GM23338 (cell line): ENCODE measurements around the gene SPEM1. TPM values are rescaled to one million over a fixed set of nuclear protein-coding genes. Genes with fewer than 3 reads are reported as not detected.
A peak's percentile ranks its signal among the peaks of the same experiment; 100 is the strongest.

Source experiments
- ATAC-seq: fragments of 200-7000 bp; cut with Tn5 transposase; 3 replicates; pipeline ENCODE4 v1.9.1; 2020
- DNase-seq: peaks from one replicate; pipeline ENCODE4 v3.0.0-alpha.2; 2015; ENCODE audit warnings: low spot score
- H2AFZ ChIP-seq: fragments of 200-600 bp; sonication (generic); 2 replicates; pipeline ENCODE4 v1.8.0; 2016; ENCODE audit warnings: antibody characterized with exemption, mild to moderate bottlenecking, moderate library complexity
- H3F3A ChIP-seq: fragments of 200-600 bp; sonication (generic); replicated peaks from 2 replicates; pipeline ENCODE4 v1.8.0; 2017; ENCODE audit warnings: antibody characterized with exemption, mixed run types, low read depth
- H3K27ac ChIP-seq: fragments of 200-600 bp; sonication (generic); 2 replicates; pipeline ENCODE4 v1.6.1; 2016; ENCODE audit warnings: low read depth
- H3K27me3 ChIP-seq: fragments of 200-600 bp; sonication (generic); 2 replicates; pipeline ENCODE4 v1.8.0; 2016; ENCODE audit warnings: mild to moderate bottlenecking, mixed run types, moderate library complexity; ENCODE audit not compliant: insufficient read depth
- H3K36me3 ChIP-seq: fragments of 200-600 bp; sonication (generic); 2 replicates; pipeline ENCODE4 v1.8.0; 2016; ENCODE audit warnings: mild to moderate bottlenecking; ENCODE audit not compliant: insufficient read depth
- H3K4me1 ChIP-seq: fragments of 200-600 bp; sonication (generic); 2 replicates; pipeline ENCODE4 v1.8.0; 2016; ENCODE audit warnings: mild to moderate bottlenecking, moderate library complexity; ENCODE audit not compliant: insufficient read depth
- H3K4me2 ChIP-seq: fragments of 200-600 bp; sonication (generic); 2 replicates; pipeline ENCODE4 v1.7.1; 2017; ENCODE audit warnings: mixed run types
- H3K4me3 ChIP-seq: fragments of 200-600 bp; sonication (generic); 2 replicates; pipeline ENCODE4 v1.6.1; 2016; ENCODE audit warnings: mixed run types
- H3K79me2 ChIP-seq: fragments of 200-600 bp; sonication (generic); replicated peaks from 2 replicates; pipeline ENCODE4 v1.8.0; 2017; ENCODE audit warnings: mild to moderate bottlenecking; ENCODE audit not compliant: insufficient read depth
- H3K9me2 ChIP-seq: fragments of 200-600 bp; sonication (generic); 2 replicates; pipeline ENCODE4 v1.8.0; 2017; ENCODE audit not compliant: insufficient read depth
- H4K20me1 ChIP-seq: fragments of 200-600 bp; sonication (generic); replicated peaks from 2 replicates; pipeline ENCODE4 v1.8.0; 2017; ENCODE audit warnings: mild to moderate bottlenecking; ENCODE audit not compliant: insufficient read depth
- H3K27ac Mint-ChIP-seq: 2 replicates; pipeline ENCODE4 v1.8.0; 2020; ENCODE audit warnings: inconsistent platforms, mild to moderate bottlenecking, moderate library complexity, mixed read lengths
- H3K27me3 Mint-ChIP-seq: 3 replicates; pipeline ENCODE4 v1.8.0; 2022; ENCODE audit warnings: low read depth, mild to moderate bottlenecking, moderate library complexity, mixed read lengths, inconsistent platforms; ENCODE audit not compliant: insufficient read depth, poor library complexity
- H3K36me3 Mint-ChIP-seq: 3 replicates; pipeline ENCODE4 v1.8.0; 2021; ENCODE audit warnings: low read depth, mild to moderate bottlenecking, inconsistent platforms, moderate library complexity, mixed read lengths
- H3K4me1 Mint-ChIP-seq: 3 replicates; pipeline ENCODE4 v1.8.0; 2020; ENCODE audit warnings: mild to moderate bottlenecking, inconsistent platforms, mixed read lengths
- H3K4me3 Mint-ChIP-seq: 3 replicates; pipeline ENCODE4 v1.8.0; 2021; ENCODE audit warnings: moderate library complexity, mild to moderate bottlenecking, inconsistent platforms, mixed read lengths
- H3K9me3 Mint-ChIP-seq: 3 replicates; pipeline ENCODE4 v1.8.0; 2020; ENCODE audit warnings: moderate library complexity, mild to moderate bottlenecking, inconsistent platforms, mixed read lengths
- EZH2 ChIP-seq: fragments of 200-600 bp; sonication (generic); IDR thresholded peaks from one replicate; pipeline ENCODE4 v1.8.0; 2017; ENCODE audit warnings: antibody characterized with exemption, mild to moderate bottlenecking, low read depth; ENCODE audit not compliant: unreplicated experiment
- JUNB ChIP-seq: IDR thresholded peaks from one replicate; pipeline ENCODE4 v1.6.1; 2016; ENCODE audit warnings: antibody characterized with exemption; ENCODE audit not compliant: unreplicated experiment
- STAT1 ChIP-seq: IDR thresholded peaks from one replicate; pipeline ENCODE4 v1.6.1; 2016; ENCODE audit warnings: antibody characterized with exemption; ENCODE audit not compliant: unreplicated experiment
- ZNF462 ChIP-seq: fragments of 250-450 bp; sonication (Bioruptor Pico); IDR thresholded peaks from 2 replicates; pipeline ENCODE4 v1.5.0; 2020; ENCODE audit warnings: mild to moderate bottlenecking, moderate library complexity
- polyA plus RNA-seq: library from polyadenylated mRNA; unstranded; fragments of >200 nt; fragmentation: Nextera tagmentation; extraction: Ambion mirVana; gene quantifications from 2 replicates; pipeline ENCODE4 v1.2.1, GENCODE V29; 2016
- total RNA-seq: library from RNA; depleted of rRNA; stranded (reverse); fragments of >200 nt; shearing (Covaris generic); gene quantifications from 2 replicates; pipeline ENCODE4 v1.2.3, GENCODE V29; 2014

SPEM1 gene
- total and polyA plus RNA-seq, 2 experiments from 2014 or later = not detected

- peaks cover 39% of the 10 kb centered on the region for H3K27me3 ChIP-seq
- Mint-ChIP-seq H3K9me3 (no peaks in the 10 kb centered on the region), H3K36me3 (no peaks in the 10 kb centered on the region; the same call in 2 of the 3 replicates), H3K27ac (no peak overlapping the region), H3K4me3 (peak overlapping the region; percentile 84), H3K4me1 (peaks cover 31% of the 10 kb centered on the region), H3K27me3 (peaks cover 48% of the 10 kb centered on the region)
- no peak overlapping the region for H3K27ac ChIP-seq
- peak overlapping the region; percentile 76 for H3K4me2 ChIP-seq
- DNase-seq (no peak), ATAC-seq (no peak)
- H3K36me3 ChIP-seq = no peaks in the 10 kb centered on the region
- H3K79me2 ChIP-seq = no peaks in the 10 kb centered on the region
- H3F3A ChIP-seq = peaks cover 40% of the 10 kb centered on the region
- H3K4me1 ChIP-seq = peaks cover 24% of the 10 kb centered on the region
- H3K9me2 ChIP-seq = no peaks in the 10 kb centered on the region
- no peak overlapping the region for H2AFZ ChIP-seq
- H3K4me3 ChIP-seq = peak overlapping the region; percentile 98
- peak; percentile 38 for TF ChIP-seq EZH2
- TF ChIP-seq STAT1 = no peak
- no peak for TF ChIP-seq JUNB
- no peak for TF ChIP-seq ZNF462 (CRISPR knock-in tag)
- peaks cover 1% of the 10 kb centered on the region; the same call in 1 of the 2 replicates for H4K20me1 ChIP-seq
Observed at GRCh38 chr17:7438656-7439460, 18.7 kb downstream of the SPEM1 start.
